HG02852 (cell line): ENCODE measurements around the gene ZNF48.
A peak's percentile ranks its signal among the peaks of the same experiment; 100 is the strongest.

ENCODE experiments used
- ATAC-seq: cut with Tn5 transposase; IDR thresholded peaks from one replicate; pipeline ENCODE4 v1.9.1; 2021; ENCODE audit warnings: mild to moderate bottlenecking, moderate library complexity; ENCODE audit not compliant: unreplicated experiment

ZNF48 gene

GRCh38 chr16:30434852-30435251, 39.6 kb downstream of the ZNF48 start:
- no peak for ATAC-seq

- ATAC-seq = no peak
Observed at GRCh38 chr16:30437511-30438046, 42.4 kb downstream of the ZNF48 start.

DNA sequence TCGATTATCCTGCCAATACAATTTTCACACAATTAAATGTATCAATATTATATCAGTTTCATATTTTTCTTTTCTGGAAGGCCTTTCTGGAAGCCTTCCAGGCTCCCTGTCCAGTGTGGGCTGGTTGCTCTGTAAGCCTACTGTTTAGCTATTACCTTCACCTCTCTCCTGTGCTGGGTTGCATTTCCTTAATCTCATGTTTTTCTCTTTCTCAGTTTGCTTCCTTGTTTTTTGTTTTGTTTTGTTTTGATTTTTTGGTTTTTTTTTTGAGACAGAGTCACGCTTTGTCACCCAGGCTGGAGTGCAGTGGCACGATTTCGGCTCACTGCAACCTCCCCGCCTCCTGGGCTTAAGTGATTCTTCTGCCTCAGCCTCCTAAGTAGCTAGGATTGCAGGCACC, 43.6 kb downstream of the ZNF48 start:
- ATAC-seq = no peak

- ATAC-seq = no peak
Observed at GRCh38 chr16:30439720-30440348, 44.6 kb downstream of the ZNF48 start.

GRCh38 chr16:30443631-30444030, 48.4 kb downstream of the ZNF48 start:
- no peak for ATAC-seq

- ATAC-seq = no peak
Observed at GRCh38 chr16:30444231-30445148, 49.3 kb downstream of the ZNF48 start.

GRCh38 chr16:30445149-30445407, 49.9 kb downstream of the ZNF48 start:
- ATAC-seq = no peak

DNA sequence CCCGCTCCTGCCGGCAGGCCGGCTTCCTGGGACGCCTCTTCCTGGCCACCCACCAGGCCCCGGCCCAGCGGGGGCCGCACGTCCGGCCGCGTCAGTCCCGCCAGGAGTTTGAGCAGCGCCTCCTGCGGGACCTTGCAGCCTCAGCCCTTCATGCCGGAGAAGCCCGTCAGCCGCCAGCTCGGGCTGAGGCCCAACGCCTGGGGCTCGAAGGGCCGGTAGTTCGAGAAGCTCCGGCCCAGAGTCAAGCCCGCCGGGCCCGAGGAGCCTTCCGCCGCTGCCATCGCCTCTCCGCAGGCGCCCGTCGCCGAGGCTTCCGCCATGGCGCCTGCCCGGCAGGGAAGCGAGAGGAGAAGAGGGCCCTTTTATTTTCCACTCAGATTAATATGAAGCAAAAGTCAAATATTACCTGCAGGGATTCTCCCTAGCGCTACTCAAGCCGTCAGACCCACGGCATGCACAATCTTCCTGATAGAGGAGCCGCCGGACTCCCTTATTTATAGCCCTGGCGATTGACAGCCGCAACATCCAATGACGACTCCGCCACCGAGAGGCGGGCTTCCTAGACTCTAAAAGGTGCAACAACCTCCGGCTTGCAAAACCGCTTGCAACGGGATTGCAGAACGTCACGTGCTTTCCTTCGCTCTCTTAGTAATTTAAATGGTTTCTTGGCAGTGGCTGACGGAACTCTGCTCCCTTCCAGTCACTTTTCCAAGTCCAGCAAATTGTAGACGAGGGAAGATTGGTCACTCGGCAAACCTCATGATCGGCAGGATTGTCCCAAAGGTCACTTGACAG, 50.4 kb downstream of the ZNF48 start, which contains the start of gene SEPHS2:
Gene SEPHS2 (minus strand): TSS at position 467 of the 795 bp plus-strand sequence. CDS start 147 bp downstream, at position 320.
- peak; percentile 91 for ATAC-seq

DNA sequence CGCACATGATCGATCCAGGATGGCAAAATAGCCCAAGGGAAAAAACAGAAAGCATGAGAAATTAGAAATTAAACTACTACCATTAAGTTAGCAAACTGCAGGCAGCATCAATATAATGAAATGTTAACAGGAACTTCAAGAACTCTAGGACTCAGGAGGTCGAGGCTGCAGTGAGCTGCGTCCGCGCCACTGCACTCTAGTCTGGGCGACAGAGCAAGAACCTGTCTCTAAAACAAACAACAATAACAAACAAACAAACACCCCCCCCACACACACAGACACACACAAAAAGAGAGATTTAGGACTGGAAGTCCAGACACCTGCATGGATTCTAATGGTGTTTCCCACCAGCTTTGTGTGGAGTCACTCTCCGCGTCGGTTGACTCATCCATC, 51.0 kb downstream of the ZNF48 start:
- ATAC-seq = no peak

- no peak for ATAC-seq
Observed at GRCh38 chr16:30447512-30448226, 52.4 kb downstream of the ZNF48 start.

DNA sequence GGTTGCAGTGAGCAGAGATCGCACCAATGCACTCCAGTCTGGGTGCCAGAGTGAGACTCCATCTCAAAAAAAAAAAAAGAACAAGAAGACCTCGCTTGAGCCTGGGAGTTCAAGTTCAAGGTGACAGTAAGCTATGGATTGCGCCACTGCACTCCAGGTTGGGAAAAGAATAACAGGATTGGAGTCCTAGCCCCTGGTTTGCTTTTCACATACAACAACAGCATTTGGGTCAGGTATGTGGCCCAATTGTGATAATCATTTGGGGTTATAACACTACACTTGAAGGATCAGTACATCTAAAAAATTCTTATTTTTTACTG, 53.9 kb downstream of the ZNF48 start:
- ATAC-seq = no peak
